Measurements from ENCODE around the gene SAG. TPM values are rescaled to one million over a fixed set of nuclear protein-coding genes. Genes with fewer than 3 reads are reported as not detected.

Gene SAG
- total and polyA plus RNA-seq, 8 donors: 1.5 TPM; not detected in 7

GRCh38 chr2:233368756-233369155 lies 61.1 kb downstream of the SAG start:
- Histone ChIP-seq H3K9me3 (peaks cover 0 to 5% (median 1%) of the 10 kb centered on the region in 4 donors), H3K4me1 (peaks cover 8 to 30% (median 15%) of the 10 kb centered on the region in 4 donors), H3K4me3 (no peak overlapping the region), H3K27ac (no peak overlapping the region), H3K27me3 (no peaks in the 10 kb centered on the region), H3K36me3 (peaks cover 0 to 14% (median 2%) of the 10 kb centered on the region in 4 donors)
- WGBS, 5 donors: 63 to 88% (median 73%) methylated on average over 5 of the region's 5 CpGs
- TF ChIP-seq CTCF (IDR thresholded peaks at IDR 0.05) (no peak), POLR2A (IDR thresholded peaks at IDR 0.05) (no peak), POLR2AphosphoS5 (IDR thresholded peaks at IDR 0.05) (no peak), EP300 (IDR thresholded peaks at IDR 0.05) (no peak)
- no peak for DNase-seq
- intact Hi-C loops (cut with DNase I; ENCODE audit: low total_unique reads): no loop called here

GRCh38 chr2:233369462-233369861 lies 61.8 kb downstream of the SAG start:
- intact Hi-C loops (cut with DNase I; ENCODE audit: low total_unique reads): no loop called here
- H3K36me3 ChIP-seq: peaks cover 0 to 20% (median 3%) of the 10 kb centered on the region in 4 donors
- no peak overlapping the region for H3K27ac ChIP-seq
- TF ChIP-seq POLR2AphosphoS5 (IDR thresholded peaks at IDR 0.05) (no peak), EP300 (IDR thresholded peaks at IDR 0.05) (no peak), CTCF (IDR thresholded peaks at IDR 0.05) (no peak), POLR2A (IDR thresholded peaks at IDR 0.05) (no peak)
- H3K4me1 ChIP-seq: peaks cover 8 to 32% (median 15%) of the 10 kb centered on the region in 4 donors
- DNase-seq: no peak
- H3K4me3 ChIP-seq: no peak overlapping the region
- 87 to 93% (median 89%) methylated on average over 8 of the region's 8 CpGs for WGBS, 5 donors
- no peaks in the 10 kb centered on the region for H3K27me3 ChIP-seq
- no peaks in the 10 kb centered on the region for H3K9me3 ChIP-seq

GRCh38 chr2:233369897-233370685 lies 62.5 kb downstream of the SAG start:
- intact Hi-C loops (cut with DNase I; ENCODE audit: low total_unique reads): no loop called here
- Histone ChIP-seq H3K9me3 (no peaks in the 10 kb centered on the region), H3K4me3 (no peak overlapping the region), H3K27ac (no peak overlapping the region), H3K27me3 (no peaks in the 10 kb centered on the region), H3K36me3 (peaks cover 0 to 24% (median 3%) of the 10 kb centered on the region in 4 donors), H3K4me1 (peaks cover 8 to 36% (median 16%) of the 10 kb centered on the region in 4 donors)
- TF ChIP-seq POLR2AphosphoS5 (IDR thresholded peaks at IDR 0.05) (no peak), CTCF (IDR thresholded peaks at IDR 0.05) (no peak), POLR2A (IDR thresholded peaks at IDR 0.05) (no peak), EP300 (IDR thresholded peaks at IDR 0.05) (no peak)
- DNase-seq: no peak
- WGBS, 5 donors: 72 to 80% (median 76%) methylated on average over 9 of the region's 9 CpGs

- peaks cover 8 to 39% (median 18%) of the 10 kb centered on the region in 4 donors for H3K4me1 ChIP-seq
- no peaks in the 10 kb centered on the region for H3K27me3 ChIP-seq
- no peak for DNase-seq
- H3K36me3 ChIP-seq: peaks cover 0 to 25% (median 5%) of the 10 kb centered on the region in 4 donors
- TF ChIP-seq POLR2AphosphoS5 (IDR thresholded peaks at IDR 0.05): no peak
- intact Hi-C loops (cut with DNase I; ENCODE audit: low total_unique reads): no loop called here
- H3K9me3 ChIP-seq: no peaks in the 10 kb centered on the region
- 66 to 90% (median 82%) methylated on average over 2 of the region's 2 CpGs for whole genome bisulfite sequencing, 5 donors
- H3K4me3 ChIP-seq: no peak overlapping the region
- no peak overlapping the region for H3K27ac ChIP-seq
Measured at GRCh38 chr2:233371641-233372040, 64.0 kb downstream of the SAG start.

- intact Hi-C loops (cut with DNase I; ENCODE audit: low total_unique reads): no loop called here
- WGBS, 5 donors: 47 to 72% (median 58%) methylated on average over 8 of the region's 8 CpGs
Measured at GRCh38 chr2:233372855-233373254, 65.2 kb downstream of the SAG start.

More at GRCh38 chr2:233372855-233373254, 65.2 kb downstream of the SAG start:
- DNase-seq: no peak
- Histone ChIP-seq H3K27ac (peak overlapping the region in 1 of 5 donors; percentile 12), H3K27me3 (no peaks in the 10 kb centered on the region), H3K4me1 (peaks cover 8 to 39% (median 18%) of the 10 kb centered on the region in 4 donors), H3K36me3 (peaks cover 0 to 36% (median 9%) of the 10 kb centered on the region in 4 donors), H3K4me3 (no peak overlapping the region), H3K9me3 (no peaks in the 10 kb centered on the region)
- TF ChIP-seq POLR2AphosphoS5 (IDR thresholded peaks at IDR 0.05) (peak in 1 of 3 donors; percentile 14), EP300 (IDR thresholded peaks at IDR 0.05) (no peak), CTCF (IDR thresholded peaks at IDR 0.05) (no peak)

Measured in stomach (tissue), 9 donors.